Ramos (cell line): ENCODE measurements around the gene TIGD6.

Source experiments
- in situ Hi-C: fragments of 300-500 bp; cut with MboI; formaldehyde crosslinking; loops from one replicate; pipeline ENCODE4 v1.14.3; 2022; ENCODE audit warnings: low sequenced_read_pairs; ENCODE audit not compliant: unreplicated experiment

TIGD6 gene

DNA sequence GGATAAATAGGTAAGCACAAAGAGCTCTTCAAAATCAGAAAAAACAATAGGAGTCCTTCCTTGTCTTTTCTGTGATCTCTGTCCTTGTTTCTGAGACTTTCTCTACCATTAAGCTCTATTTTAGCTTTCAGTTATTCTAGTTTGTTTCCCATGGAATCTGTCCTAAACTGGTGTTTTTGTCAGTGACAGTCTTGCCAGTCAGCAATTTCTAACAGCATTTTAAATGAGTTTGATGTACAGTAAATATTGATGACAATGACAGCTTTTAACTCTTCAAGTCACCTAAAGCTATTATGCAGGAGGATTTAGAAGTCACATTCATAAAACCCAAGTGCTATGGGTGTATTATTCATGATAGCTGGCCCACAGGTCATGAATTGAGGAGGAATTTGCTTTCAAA lies 17.9 kb downstream of the TIGD6 start:
- in situ Hi-C loops = no loop called here

- in situ Hi-C loops = no loop called here
These were observed 19.2 kb downstream of the TIGD6 start for GRCh38 chr5:149981206-149981605.

DNA sequence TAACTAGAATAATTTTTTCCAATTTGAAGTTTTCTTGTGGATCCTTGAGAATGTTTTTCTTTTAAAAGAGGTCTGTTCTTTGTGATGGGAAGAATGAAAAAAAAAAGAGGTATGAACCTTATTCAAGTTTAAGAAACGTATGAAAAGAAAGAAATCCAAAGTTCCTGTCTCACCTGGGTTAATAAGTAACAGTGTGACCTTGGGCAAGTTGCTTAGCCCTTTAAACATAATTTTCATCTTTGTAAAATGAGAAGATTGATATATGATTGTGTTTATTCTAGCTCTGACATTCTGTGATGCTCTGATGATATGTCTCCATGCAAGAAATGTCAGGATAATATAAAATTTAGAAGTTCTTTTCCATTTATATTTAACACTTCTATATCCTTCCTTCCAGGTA lies 20.6 kb downstream of the TIGD6 start:
- in situ Hi-C loops = no loop called here

DNA sequence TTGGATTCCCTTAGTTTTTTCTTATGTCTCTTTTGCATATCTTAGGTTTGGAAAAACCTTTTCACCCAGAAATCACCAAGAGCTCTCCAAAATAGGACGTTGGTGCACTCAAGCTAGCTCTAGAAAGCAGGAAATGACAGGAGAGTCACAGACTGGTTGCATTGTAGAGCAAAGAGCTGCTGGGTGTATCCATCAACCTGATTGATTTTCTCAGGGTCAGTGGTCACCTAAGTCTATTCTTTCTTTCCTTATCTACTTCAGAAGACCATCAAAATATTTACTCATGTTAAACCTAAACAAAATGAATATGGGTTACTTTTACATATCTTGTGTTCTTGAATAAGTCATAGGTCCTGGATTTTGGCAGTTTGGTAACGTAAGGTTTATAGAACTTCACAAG lies 25.0 kb downstream of the TIGD6 start:
- in situ Hi-C loops = no loop called here

DNA sequence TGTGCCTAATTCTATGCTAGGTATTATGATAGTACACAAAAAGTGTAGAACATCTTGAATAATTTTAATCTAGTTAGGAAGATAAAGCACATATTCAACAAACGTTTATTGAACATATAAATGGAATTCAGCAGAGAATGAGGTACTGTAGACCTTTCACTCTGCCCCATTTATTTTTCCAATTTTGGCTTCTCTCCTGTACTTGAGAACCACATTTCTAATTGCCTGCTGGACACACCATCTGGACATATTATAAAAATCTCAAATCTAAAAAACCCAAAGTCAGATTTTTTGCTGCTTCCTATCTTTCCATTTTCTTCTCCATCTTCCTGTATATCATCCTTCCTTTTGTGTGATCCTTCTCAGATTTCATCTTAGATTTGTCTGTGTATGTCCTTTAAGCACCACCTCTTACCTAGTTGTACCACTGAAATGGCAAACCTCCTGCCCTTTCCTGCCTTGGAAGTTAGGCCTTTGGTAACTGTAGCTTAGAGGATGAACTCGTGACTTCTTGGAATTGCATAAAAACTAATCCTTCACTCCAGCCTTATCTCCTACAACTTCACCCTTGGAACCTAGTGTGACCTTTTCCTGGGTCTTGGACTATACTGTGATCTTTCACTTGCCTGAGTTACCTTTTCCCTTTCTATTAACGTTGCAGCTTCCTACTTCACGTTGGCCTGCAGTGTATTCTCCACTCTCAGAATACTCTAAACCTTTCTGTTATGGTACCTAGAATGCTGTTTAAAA lies 31.1 kb downstream of the TIGD6 start:
- in situ Hi-C loops = no loop called here

GRCh38 chr5:149966946-149967345 lies 33.5 kb downstream of the TIGD6 start:
- in situ Hi-C loops = no loop called here

GRCh38 chr5:149963729-149964128 lies 36.7 kb downstream of the TIGD6 start:
- in situ Hi-C loops = no loop called here

DNA sequence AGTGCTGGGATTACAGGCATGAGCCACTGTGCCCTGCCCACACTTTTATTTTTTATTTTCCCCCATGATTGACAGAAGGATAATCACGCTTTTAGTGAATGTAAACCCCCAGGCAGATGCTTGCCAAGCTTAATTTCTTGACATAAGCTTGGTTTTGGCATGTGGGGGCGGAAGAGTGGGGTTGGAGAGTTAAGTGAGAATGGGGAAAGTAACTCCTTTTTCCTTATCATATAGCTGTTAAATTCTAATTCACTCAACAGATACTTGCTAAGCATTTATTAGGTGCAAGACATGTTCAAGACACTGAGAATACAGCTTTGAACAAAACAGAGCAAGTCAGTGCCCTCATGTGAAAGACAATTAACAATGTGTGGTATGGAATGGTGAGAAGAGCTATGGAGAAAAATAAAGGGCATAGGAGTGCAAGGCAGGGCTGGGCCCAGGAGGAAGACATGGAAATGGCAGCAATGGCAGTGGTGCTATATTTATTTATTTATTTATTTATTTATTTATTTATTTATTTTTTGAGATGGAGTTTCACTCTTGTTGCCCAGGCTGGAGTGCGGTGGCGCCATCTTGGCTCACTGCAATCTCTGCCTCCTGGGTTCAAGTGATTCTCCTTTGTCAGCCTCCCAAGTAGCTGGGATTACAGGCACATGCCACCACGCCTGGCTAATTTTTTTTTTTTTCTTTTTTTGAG lies 37.7 kb downstream of the TIGD6 start:
- in situ Hi-C loops = no loop called here

GRCh38 chr5:149961957-149962409 lies 38.5 kb downstream of the TIGD6 start:
- in situ Hi-C loops = no loop called here

GRCh38 chr5:149961186-149961685 lies 39.2 kb downstream of the TIGD6 start:
- in situ Hi-C loops = no loop called here

GRCh38 chr5:149960272-149961185 lies 39.9 kb downstream of the TIGD6 start, which contains the start of gene SLC26A2:
Gene SLC26A2 (plus strand): TSS chr5:149960758. CDS start chr5:149977653, 16,895 bp downstream.
- in situ Hi-C loops = no loop called here

DNA sequence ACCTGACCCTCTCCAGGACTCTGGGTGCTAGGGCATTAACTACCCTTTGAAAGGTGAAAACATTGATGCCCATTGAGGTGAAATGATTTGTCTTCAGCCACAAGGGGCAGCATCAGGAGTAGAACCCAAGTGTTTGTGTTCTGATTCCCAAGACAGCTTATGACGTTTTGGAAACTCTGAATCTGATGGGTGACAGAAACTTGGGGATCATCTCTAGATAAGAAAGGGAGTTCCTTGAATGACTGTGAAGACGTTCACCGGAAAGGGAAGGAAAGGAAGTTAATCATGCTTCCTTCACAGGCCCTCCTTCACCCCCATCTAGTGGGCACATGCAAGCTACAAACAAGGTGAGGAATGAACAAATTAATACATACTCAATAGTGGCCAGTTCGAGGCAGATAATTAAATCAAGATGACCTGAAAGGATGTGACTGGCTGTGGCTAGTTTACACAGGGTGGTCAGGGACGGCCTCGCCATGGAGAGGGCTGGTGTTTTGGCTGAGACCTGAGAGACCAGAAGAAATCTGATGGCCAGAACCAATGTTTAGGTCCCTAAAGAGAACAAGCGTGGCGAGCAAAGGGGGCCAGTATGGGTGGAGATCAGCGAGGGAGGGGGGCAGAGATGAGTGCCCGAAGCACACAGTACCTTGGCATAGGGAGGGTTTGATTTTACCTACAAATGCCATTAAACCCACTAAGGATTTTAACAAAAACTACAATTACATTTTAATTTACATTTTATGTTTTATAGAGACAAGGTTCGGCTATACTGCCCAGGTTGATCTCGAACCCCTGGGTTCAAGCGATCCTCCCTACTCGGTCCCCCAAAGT lies 40.8 kb downstream of the TIGD6 start:
- in situ Hi-C loops = no loop called here

DNA sequence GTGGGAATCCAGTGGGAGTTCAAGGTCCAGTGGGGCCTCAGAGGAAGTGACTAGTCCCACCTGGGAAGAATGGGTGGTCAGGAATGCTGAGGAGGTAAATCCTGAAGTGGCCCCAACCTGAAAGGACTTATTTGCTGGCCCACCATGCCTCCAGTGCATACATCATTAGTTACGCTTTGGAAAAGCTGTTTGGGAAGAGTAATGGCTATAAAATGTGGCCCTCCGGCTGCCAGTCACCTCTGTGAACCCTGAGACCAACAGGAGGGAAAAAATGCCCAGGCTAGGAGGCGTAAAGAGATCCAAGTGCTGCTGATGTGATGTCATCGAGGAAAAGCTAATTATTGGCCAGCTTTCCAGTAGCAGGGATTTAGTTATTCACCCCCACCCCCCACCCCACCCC lies 42.6 kb downstream of the TIGD6 start:
- in situ Hi-C loops = no loop called here

- in situ Hi-C loops = no loop called here
These were observed 43.8 kb downstream of the TIGD6 start for GRCh38 chr5:149956685-149957084.

GRCh38 chr5:149954798-149955197 lies 45.7 kb downstream of the TIGD6 start:
- in situ Hi-C loops = no loop called here

- in situ Hi-C loops = no loop called here
These were observed 46.9 kb downstream of the TIGD6 start for GRCh38 chr5:149953436-149954121.

- in situ Hi-C loops = no loop called here
These were observed 49.2 kb downstream of the TIGD6 start for GRCh38 chr5:149951138-149951749.

DNA sequence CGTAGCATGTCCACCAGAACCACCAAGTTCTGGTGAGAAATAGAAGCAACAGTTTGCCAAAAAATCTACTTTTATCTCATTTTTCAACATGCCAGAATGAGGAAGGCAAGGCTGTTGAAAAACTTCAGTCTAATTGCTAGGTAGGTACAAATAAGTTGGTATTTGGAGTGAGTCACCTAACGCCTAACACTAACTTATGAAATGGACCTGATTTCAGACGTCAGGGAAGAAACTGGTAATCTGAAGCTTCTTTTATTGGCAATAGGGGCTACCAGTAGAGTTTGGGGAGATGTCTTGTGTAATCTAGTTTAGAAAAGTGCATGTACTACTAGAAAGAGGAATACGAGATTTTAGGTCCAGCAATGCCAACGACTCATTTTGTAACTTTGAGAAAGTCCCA lies 51.5 kb downstream of the TIGD6 start:
- in situ Hi-C loops = no loop called here

DNA sequence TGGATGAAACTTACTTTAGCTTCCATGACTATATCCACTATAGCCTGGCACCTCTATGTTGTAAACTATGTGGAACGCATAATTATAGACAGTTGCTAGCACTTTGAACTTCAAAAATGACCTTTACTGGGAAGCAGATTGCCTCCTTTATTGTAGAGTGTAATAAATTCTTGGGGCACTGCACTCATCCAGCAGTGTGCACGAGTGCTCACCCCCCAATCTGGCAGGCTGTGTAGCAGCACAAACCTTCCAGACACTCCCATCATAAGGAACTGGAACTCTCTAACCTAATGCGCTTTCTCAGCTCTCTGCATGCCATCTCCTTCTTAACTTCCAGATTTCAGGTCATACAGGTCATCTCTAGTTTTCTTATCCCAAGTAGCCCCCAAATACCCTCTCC lies 54.3 kb downstream of the TIGD6 start:
- in situ Hi-C loops = no loop called here
